Measurements from ENCODE around the gene EIPR1.

DNA sequence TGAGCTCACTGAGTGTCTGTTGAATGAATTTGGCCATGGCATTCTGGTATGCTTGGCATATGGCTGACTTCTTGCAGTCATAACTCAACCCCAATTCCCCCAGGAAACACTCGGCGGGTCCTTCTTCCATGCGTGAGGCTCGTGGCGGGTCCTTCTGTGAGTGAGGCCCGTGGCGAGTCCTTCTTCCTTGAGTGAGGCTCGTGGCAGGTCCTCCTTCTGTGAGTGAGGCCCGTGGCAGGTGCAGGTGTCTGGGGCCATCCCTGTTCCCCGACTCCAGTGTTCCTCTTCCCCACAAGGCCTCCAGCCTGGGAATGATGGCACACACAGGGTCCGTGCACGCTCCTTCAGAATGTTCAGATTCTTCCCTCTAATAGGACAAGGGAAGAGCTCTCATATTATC is 169.0 kb downstream of the EIPR1 start:
- TF ChIP-seq POLR2AphosphoS5 (IDR thresholded peaks at IDR 0.05), result no peak
- TF ChIP-seq, protein P1, sequence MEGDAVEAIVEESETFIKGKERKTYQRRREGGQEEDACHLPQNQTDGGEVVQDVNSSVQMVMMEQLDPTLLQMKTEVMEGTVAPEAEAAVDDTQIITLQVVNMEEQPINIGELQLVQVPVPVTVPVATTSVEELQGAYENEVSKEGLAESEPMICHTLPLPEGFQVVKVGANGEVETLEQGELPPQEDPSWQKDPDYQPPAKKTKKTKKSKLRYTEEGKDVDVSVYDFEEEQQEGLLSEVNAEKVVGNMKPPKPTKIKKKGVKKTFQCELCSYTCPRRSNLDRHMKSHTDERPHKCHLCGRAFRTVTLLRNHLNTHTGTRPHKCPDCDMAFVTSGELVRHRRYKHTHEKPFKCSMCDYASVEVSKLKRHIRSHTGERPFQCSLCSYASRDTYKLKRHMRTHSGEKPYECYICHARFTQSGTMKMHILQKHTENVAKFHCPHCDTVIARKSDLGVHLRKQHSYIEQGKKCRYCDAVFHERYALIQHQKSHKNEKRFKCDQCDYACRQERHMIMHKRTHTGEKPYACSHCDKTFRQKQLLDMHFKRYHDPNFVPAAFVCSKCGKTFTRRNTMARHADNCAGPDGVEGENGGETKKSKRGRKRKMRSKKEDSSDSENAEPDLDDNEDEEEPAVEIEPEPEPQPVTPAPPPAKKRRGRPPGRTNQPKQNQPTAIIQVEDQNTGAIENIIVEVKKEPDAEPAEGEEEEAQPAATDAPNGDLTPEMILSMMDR (IDR thresholded peaks at IDR 0.05), result no peak
